Pons (tissue), 1 donor: ENCODE data around the gene MPPED1.

ENCODE experiments used
- DNase-seq: peaks from one replicate; pipeline ENCODE4 v3.0.0-alpha.2; 2016; ENCODE audit warnings: low spot score

The MPPED1 gene

DNA sequence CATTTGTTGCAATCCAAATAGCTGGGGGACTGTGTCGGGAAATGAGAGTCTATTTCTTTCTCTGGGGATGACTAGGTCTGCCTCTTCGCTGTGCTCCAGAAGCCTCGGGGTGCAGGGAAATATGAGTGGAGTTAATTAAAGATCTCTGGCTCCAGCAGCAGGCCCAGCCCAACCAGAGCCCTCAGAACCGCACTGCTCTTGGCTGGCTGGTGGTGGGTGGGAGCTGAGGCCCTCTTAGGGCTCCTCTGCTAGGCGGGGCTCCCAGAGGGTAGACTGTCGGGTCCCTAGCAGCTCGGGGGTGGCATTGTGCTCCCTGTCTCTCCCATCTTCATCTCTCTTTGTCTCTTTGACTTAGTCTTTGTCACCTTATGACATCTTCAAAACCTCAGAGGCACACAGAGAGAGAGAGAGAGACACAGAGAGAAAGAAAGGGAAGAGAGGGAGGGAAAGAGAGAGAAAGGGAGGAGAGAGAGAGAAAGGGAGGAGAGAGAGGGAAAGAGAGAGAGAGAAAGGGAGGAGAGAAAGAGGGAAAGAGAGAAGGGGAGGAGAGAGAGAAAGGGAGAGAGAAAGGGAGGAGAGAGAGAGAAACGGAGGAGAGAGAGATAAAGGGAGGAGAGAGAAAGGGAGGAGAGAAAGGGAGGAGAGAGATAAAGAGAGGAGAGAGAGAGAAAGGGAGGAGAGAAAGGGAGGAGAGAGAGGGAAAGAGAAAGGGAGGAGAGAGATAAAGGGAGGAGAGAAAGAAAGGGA is 20.2 kb downstream of the MPPED1 start:
- no peak for DNase-seq

DNA sequence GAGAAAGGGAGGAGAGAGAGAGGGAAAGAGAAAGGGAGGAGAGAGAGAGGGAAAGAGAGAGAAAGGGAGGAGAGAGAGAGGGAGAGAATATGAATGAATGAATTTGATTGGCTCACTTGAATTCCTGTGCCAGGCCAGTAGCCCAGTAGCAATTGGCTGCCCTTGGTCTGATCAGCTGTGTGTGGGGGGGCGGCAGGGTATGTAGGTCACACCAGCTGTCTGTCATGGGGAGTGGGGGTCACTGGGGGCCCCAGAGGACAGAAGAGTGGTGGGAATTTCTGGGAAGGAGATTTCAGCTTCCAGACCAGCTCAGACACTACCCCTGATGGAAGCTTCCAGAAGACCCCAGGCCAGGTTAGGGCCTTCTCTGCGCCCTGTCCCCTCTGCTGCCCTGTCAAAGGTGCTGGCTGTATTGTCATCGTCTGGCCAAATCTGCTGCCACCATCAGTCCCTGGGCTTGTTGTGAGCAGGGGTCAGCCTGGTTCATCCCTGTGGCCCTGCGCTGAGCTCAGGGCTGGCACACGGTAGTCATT is 21.1 kb downstream of the MPPED1 start:
- no peak for DNase-seq

GRCh38 chr22:43433451-43434274 is 21.8 kb downstream of the MPPED1 start:
- no peak for DNase-seq

DNA sequence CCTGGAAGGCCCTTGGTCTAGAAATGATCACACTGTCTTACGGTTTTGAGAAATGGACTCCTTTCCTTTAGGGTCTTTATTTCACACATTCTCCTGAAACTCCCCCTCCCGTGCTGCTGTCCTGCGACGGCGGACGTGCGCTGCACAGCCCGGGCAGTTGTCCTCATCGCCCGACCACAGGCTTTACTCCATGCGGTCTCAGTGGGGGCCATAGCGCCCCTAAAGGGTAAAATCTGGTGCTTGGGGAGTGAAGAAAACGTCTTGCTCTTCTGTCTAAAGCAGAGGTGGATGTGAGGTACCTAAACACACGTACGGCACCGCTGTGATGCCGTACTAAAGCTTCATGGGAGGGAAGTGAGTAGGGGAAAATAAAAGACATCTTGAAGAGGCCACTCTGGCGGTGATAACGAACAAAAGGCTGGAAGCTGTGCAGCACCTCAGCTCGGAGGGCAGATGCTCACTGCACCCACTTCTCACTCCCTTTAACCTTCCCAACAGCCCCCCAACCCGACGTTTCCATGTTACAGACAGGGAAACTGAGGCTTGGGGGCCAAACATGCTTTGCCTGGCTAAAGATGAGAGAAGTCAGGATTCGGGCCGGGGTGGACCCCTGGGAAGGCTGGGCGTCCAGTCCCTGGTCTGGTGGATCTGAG is 22.6 kb downstream of the MPPED1 start:
- DNase-seq = no peak

- no peak for DNase-seq
These were observed 23.1 kb downstream of the MPPED1 start for GRCh38 chr22:43434928-43435311.

DNA sequence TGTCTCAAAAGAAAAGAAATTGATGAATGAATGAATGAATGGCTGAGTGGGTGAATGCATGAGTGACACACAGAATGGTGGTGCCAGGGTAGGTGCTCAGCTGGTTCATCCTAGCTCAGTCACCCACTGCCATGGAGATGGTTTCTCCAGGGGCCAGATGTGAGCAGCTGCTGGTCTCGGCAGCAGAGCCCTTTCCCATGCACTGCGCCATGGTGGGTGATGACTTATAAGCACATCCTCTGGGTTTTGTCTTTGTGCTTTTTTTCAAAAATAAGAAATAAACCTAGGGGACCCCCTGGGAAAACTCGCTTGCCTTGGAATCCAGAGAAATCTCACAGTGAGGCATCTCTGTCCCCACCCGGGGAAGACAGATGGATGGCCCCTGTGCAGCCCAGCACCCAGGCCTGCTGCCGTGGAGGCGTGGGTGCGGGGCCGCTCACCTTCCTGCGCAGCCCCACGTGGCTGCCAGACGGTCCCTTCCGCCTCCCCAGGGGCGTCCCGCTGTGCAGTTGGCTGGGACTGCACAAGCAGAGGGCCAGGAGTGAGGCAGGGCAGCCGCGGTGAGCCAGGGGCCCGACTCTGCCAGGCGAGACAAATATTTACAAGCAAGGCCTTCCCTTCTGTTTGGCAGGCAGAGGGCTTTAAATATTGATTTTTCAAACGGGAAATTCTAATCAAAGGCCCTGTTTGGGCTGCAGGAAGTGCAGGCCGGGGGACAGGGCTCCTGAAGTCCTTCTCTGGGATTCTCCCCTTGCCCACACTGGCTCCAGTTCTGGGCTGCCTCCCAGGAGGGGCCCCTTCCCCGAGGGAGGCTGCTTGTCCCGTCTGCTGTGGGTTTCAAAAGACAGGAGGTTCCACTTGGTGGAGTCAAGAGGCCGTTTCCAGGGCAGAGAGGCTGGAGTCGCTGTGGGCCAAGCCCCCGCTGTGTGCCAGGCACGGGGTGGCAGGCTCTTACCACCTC is 24.3 kb downstream of the MPPED1 start:
- DNase-seq = no peak

DNA sequence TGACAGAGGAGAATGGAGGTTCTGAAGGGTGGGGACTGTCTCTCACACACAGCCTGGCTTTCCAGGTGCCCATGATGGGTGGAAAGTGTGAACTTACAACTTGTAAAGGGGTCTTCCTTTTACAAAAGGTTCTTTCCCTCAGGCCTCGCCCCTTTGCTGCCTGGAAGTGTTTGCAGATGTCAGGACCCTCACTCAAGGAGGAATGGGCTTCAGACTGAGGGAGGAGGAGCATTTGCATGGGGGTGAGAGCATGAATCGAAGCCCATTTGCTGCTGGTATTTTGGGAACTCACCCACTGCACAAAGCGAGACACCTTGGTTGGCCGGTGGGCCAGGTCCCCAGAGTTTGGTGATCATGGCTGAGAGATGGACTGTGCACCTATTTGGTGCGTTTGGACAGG is 25.1 kb downstream of the MPPED1 start:
- DNase-seq = no peak

DNA sequence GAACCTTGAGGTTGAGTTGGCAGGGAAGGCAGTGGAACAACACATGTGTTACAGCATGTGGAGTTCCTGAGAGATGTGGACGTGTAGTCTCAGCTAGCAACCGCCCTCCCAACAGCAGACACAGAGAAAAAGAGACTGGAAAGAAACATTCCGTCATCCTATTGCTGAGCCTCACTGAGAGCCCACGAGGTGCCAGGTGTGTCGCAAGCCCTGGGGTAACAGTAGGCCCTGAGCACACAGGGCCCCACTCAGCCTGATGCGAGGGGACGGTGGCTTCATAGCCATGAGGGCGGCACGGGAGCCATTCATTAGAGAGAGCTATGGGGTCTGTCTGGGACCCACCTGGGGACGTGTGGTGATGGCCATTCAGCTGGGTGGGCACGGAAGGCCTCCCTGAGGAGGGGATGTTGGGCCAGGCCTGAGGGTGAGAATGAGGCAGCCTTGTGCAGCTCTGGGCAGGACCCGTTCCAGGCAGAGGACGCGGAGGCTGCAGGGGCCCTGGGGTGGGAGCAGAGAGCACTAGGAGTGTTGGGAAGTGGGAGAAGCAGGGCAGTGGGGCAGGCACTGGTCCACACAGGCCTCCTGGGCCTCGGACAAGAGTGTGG is 26.2 kb downstream of the MPPED1 start:
- no peak for DNase-seq

GRCh38 chr22:43438666-43439347 is 27.0 kb downstream of the MPPED1 start:
- no peak for DNase-seq

- DNase-seq = no peak
These were observed 27.7 kb downstream of the MPPED1 start for GRCh38 chr22:43439368-43440103.

GRCh38 chr22:43440104-43440387 is 28.2 kb downstream of the MPPED1 start:
- DNase-seq = no peak

DNA sequence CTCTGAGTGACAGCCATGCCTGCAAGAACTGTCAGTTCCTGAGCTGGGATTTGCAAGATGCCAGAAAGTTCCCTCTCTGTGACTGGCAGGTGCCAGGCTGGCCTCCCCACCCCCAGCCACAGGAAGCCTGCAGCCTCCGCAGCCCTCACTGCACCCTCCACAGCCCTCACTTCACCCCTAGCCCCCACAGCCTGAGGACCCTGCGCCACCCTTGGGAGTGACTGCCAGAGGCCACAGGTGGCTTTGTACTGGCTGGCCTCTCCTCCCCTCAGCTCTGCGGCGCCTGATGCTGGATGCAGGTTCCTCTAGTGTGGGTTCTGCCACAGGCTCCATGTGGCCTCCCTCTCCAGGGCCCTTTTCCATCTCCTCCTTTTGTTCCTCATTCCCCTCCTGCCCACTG is 28.7 kb downstream of the MPPED1 start:
- DNase-seq = no peak

- DNase-seq = no peak
These were observed 29.4 kb downstream of the MPPED1 start for GRCh38 chr22:43441216-43441615.

GRCh38 chr22:43441751-43442150 is 29.9 kb downstream of the MPPED1 start:
- no peak for DNase-seq

DNA sequence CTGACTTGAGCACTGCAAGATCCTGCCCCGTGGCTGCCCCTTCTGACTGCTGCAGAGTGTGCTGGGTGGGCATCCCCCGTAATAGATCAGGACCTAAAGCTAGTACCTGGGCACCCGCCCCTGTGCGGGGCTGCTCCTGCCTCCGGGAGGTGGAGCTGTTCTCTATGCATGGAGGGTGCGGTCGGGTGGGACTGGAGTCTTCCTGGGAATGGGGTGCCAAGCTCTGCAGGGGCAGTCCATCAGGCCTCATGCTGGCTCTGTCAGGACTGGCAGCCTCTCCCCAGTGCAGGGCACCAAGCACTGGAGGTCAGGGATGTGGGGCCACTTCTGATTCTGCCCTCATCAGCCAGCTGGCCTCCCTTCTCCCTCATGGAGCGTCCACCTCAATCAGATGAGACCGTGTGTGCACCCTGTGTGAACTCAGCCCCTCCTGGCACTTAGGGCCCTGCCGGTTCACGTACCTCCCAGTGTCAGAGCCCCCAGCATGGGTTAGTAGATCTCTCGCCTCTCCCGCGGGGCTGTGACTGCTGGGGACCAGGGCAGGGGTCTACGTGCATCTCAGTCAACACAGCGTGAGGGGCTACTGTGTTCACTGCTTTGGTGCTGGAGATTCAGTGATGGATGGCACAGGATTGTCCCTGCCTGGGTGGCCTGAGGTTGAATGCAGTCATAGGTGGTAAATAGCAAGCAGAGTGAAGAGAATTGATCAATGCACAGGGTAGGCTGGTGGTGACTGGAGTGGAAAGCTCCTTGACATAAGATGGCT is 30.8 kb downstream of the MPPED1 start:
- no peak for DNase-seq

DNA sequence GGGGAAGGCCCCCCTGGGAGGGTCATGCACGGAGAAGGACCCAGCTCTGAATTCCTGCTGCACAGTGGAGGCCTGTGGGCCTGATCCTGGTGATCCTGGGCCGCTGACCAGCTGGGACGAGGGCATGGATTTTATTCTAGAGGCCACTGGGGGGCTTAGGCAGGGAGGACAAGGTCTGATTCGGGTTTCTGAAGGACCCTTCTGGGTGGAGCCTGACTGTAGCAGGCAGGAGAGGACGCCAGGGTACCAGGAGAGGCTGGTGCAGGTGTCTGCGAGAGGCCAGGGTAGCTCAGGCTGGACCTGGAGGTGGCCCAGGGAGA is 31.3 kb downstream of the MPPED1 start:
- DNase-seq = no peak

- no peak for DNase-seq
These were observed 34.4 kb downstream of the MPPED1 start for GRCh38 chr22:43446037-43446803.

- no peak for DNase-seq
These were observed 35.1 kb downstream of the MPPED1 start for GRCh38 chr22:43446916-43447315.

GRCh38 chr22:43447380-43447779 is 35.6 kb downstream of the MPPED1 start:
- no peak for DNase-seq
